Aorta (tissue), 5 donors: ENCODE data around the gene LILRA6. TPM values are rescaled to one million over a fixed set of nuclear protein-coding genes. Genes with fewer than 3 reads are reported as not detected.
"Not testable (repeated sequence)": the region's sequence is repeated elsewhere in the genome, so short reads cannot be mapped to it uniquely, and the experiment has no call there.

Source experiments
- ATAC-seq: fragments of 200-7000 bp; cut with Tn5 transposase; one replicate; pipeline ENCODE4 v1.9.1; 2022; ENCODE audit warnings: moderate library complexity; ENCODE audit not compliant: low FRiP score
- DNase-seq, 2 donors: peaks; one replicate each; pipeline ENCODE4 v3.0.0-alpha.2; 2020
- H3K27ac ChIP-seq, 2 donors: one replicate each; pipeline ENCODE4 v1.5.1; 2013; ENCODE audit warnings: low read length in 2 of 2, mild to moderate bottlenecking in 2 of 2, moderate library complexity in 2 of 2, control low read depth in 1 of 2, inconsistent platforms in 1 of 2, low read depth in 1 of 2
- H3K27me3 ChIP-seq, 2 donors: one replicate each; pipeline ENCODE4 v1.6.1; 2013; ENCODE audit warnings: control low read depth in 1 of 2, low read length in 1 of 2, mild to moderate bottlenecking in 1 of 2, moderate library complexity in 1 of 2; ENCODE audit not compliant: insufficient read depth in 2 of 2, control insufficient read depth in 1 of 2
- H3K36me3 ChIP-seq, 2 donors: one replicate each; pipeline ENCODE4 v1.6.1; 2013; ENCODE audit warnings: control low read depth in 1 of 2, low read length in 1 of 2, mild to moderate bottlenecking in 1 of 2; ENCODE audit not compliant: insufficient read depth in 2 of 2, control insufficient read depth in 1 of 2
- H3K4me1 ChIP-seq, 2 donors: one replicate each; pipeline ENCODE4 v1.6.1; 2013; ENCODE audit warnings: low read length in 2 of 2, control low read depth in 1 of 2, mild to moderate bottlenecking in 1 of 2, moderate library complexity in 1 of 2; ENCODE audit not compliant: insufficient read depth in 2 of 2, control insufficient read depth in 1 of 2
- H3K4me3 ChIP-seq, 2 donors: one replicate each; pipeline ENCODE4 v1.5.1; 2013; ENCODE audit warnings: low read length in 2 of 2, control low read depth in 1 of 2, mild to moderate bottlenecking in 1 of 2
- H3K9me3 ChIP-seq: one replicate; pipeline ENCODE4 v1.6.1; 2013; ENCODE audit warnings: mild to moderate bottlenecking, low read length; ENCODE audit not compliant: control insufficient read depth
- WGBS, 2 donors: extraction: QIAGEN DNeasy Blood & Tissue Kit; methylation state at CpG; one replicate each; pipeline ENCODE4 v1.1.7; 2013; 5-methylcytosine and 5-hydroxymethylcytosine counted together
- intact Hi-C, 2 donors: fragments of 100-400 bp; cut with DNase I; formaldehyde crosslinking; loops; one replicate each; pipeline versions ENCODE4 v1.14.2 to v1.15.0; 2022
- polyA plus RNA-seq, 2 donors: library from polyadenylated mRNA; stranded (reverse); fragments of 200-250 nt; gene quantifications; one replicate each; pipeline ENCODE4 v1.2.3, GENCODE V29; 2013
- total RNA-seq, 2 donors: library from RNA; stranded (reverse); fragmentation: NEBNext Ultra II Directional; extraction: Animal tissue kit (Norgen Biotek cat#: 25700); gene quantifications; one replicate each; pipeline ENCODE4 v1.2.1, GENCODE V29; 2021
- donor health status: healthy with polysubstance abuse.
- donor health status: Bipolar disorder and iron deficiency.
- donor health status: DM: no; HTN: no; CAD: no.
- donor health status: DM: no; HTN: no; CAD: no.
- donor health status: DM: yes; HTN: yes; CAD: no.

The LILRA6 gene
- total and polyA plus RNA-seq, 4 donors: 0.43 to 14.8 (median 9.0) TPM

DNA sequence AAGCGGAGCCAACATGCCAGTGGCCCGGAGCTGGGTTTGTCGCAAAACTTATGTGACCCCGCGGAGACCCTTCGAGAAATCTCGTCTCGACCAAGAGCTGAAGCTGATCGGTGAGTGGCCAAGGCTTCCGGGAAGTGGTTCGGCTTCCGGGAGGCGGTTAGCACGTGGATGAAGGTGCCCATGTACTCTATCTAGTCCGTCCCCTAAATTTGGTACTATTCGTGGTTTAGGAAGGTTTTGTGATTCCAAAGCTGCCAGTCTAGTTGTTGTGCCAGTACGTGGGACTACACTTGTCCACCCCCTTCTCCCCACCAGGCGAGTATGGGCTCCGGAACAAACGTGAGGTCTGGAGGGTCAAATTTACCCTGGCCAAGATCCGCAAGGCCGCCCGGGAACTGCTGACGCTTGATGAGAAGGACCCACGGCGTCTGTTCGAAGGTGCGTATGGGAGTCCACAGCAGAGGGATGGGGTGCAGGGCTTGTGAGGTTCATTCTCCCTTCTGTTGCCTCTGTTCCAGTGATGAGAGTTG lies 41.4 kb downstream of the LILRA6 start:
- ATAC-seq: no peak
- 2 to 4% methylated on average over 28 of the region's 28 CpGs for WGBS, 2 donors
- intact Hi-C loops: loop anchor here in 1 of 2 donors (2.0 to 5.0 kb wide), 2 partner anchors 34 to 64 kb away; partner anchors contain the start of gene CNOT3

DNA sequence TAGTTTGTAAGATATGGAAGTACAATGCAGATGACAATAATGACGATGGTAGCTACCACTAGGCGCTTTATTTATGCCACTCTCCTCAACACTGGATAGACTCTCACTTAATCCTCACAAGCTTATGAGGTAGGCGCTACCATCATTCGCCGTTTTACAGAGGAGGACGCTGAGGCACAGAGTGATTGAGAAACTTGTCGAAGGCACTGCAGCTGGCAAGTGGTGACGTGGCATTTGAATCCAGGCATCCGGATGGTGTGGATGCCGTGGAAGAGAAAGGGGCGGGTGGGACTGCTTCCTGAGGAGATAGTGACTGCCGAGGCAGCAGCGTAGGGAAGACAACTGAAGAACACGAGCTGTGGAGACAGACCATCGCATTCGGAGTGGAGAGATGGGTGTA lies 43.2 kb downstream of the LILRA6 start:
- WGBS, 2 donors: 93 to 94% methylated on average over 16 of the region's 16 CpGs
- Histone ChIP-seq H3K36me3 (peaks cover 0 to 3% of the 10 kb centered on the region in 2 donors), H3K9me3 (no peaks in the 10 kb centered on the region), H3K27me3 (no peaks in the 10 kb centered on the region), H3K4me3 (no peak overlapping the region), H3K27ac (no peak overlapping the region), H3K4me1 (no peaks in the 10 kb centered on the region)
- ATAC-seq: no peak
- intact Hi-C loops: loop anchor here in 1 of 2 donors (10.0 kb wide), 1 partner anchor 335 kb away; the partner anchor contains the start of gene MYADM
- DNase-seq: peak in 1 of 2 donors; percentile 47

More for the DNA sequence above, 41.4 kb downstream of the LILRA6 start:
- Histone ChIP-seq H3K9me3 (no peaks in the 10 kb centered on the region), H3K4me3 (peak overlapping the region; percentile 56 to 59), H3K27me3 (no peaks in the 10 kb centered on the region), H3K36me3 (peaks cover 0 to 3% of the 10 kb centered on the region in 2 donors), H3K4me1 (no peaks in the 10 kb centered on the region), H3K27ac (peak overlapping the region in 1 of 2 donors; percentile 81)
- peak in 1 of 2 donors; percentile 74 for DNase-seq

DNA sequence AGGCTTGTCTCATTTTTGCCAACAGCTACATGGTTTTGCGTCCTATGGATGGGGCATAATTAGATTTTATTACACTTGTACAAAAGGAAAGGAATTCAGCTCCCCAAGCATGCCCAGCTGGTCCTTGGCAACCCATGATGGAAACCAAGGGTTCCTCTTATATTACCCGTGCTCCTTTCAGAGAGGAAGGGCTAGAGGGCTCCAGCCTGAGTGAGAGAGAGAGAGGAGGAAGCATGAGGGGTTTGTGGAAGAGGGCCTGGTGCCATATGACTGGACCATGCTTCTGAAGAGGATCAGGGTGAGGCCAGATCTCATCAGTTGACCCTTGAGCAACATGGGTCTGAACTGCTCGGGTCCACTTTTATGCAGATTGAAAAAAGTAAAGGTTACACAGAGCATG lies 45.5 kb downstream of the LILRA6 start:
- ATAC-seq (no peak), DNase-seq (peak; percentile 14 to 43)
- intact Hi-C loops: loop anchor here in 1 of 2 donors (10.0 kb wide), 1 partner anchor 332 kb away; the partner anchor contains the start of gene MYADM
- Histone ChIP-seq H3K4me1 (no peaks in the 10 kb centered on the region), H3K36me3 (no peaks in the 10 kb centered on the region), H3K4me3 (no peak overlapping the region), H3K27ac (no peak overlapping the region), H3K9me3 (no peaks in the 10 kb centered on the region), H3K27me3 (no peaks in the 10 kb centered on the region)
- WGBS, 2 donors: 74 to 82% methylated on average over 3 of the region's 3 CpGs

DNA sequence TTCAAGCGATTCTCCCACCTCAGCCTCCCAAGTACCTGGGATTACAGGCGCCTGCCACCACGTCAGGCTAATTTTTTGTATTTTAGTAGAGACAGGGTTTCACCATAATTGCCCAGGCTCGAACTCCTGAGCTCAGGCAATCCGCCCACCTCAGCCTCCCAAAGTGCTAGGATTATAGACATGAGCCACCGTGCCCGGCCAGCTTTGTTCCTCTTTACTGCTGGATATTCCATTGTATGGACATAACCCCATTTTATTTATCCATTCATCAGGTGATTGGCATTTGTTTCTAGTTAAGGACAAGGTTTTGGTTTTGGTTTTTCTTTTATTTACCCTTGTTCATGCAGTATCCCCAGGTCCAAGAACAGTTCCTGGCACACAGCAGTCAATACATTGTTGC lies 46.1 kb downstream of the LILRA6 start:
- intact Hi-C loops: loop anchor here in 1 of 2 donors (10.0 kb wide), 1 partner anchor 332 kb away; the partner anchor contains the start of gene MYADM
- no peak overlapping the region for H3K27ac ChIP-seq
- WGBS, 2 donors: 95 to 96% methylated on average over 7 of the region's 7 CpGs

DNA sequence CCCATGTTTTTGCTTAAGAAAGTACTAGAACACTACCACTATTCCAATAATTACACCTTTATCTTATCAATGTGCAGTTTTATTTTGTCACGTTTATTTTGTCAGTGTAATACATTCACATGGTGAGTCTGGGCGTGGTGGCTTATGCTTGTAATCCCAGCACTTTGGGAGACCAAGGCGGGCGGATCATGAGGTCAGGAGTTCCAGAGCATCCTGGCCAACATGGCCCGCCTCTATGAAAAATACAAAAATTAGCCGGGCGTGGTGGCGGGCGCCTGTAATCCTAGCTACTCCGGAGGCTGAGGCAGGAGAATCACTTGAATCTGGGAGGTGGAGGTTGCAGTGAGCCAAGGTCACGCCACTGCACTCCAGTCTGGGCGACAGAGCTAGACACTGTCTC lies 48.1 kb downstream of the LILRA6 start:
- H3K4me3 ChIP-seq, H3K9me3 ChIP-seq, H3K4me1 ChIP-seq, DNase-seq, ATAC-seq, H3K27me3 ChIP-seq, H3K27ac ChIP-seq, H3K36me3 ChIP-seq: not testable (repeated sequence)
- WGBS, 2 donors: 92 to 93% methylated on average over 12 of the region's 12 CpGs
- intact Hi-C loops: loop anchor here (5.0 to 10.0 kb wide), 3 partner anchors 77 to 330 kb away; partner anchors contain the start of genes MYADM (in 2 of the 2), PRPF31 (in 1 of the 2) and TFPT (in 1 of the 2)

More for the DNA sequence above, 46.1 kb downstream of the LILRA6 start:
- peak; percentile 27 to 47 for DNase-seq
- Histone ChIP-seq H3K4me3 (no peak overlapping the region), H3K9me3 (no peaks in the 10 kb centered on the region), H3K36me3 (no peaks in the 10 kb centered on the region), H3K27me3 (no peaks in the 10 kb centered on the region), H3K4me1 (no peaks in the 10 kb centered on the region)
- ATAC-seq: no peak

DNA sequence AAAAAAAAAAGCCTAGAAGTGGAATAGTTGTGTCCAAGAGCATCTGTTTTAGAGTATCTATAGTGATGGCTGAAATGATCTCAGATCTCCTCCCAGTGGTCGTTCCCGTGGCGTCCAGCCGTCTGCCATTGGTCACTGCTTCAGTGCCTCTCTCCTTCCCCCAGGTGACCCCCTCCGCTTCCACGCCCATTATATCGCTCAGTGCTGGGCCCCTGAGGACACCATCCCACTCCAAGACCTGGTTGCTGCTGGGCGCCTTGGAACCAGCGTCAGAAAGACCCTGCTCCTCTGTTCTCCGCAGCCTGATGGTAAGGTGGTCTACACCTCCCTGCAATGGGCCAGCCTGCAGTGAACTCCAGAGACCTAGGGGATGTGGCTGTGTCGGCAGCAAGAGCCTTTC lies 49.6 kb downstream of the LILRA6 start:
- H3K4me3 ChIP-seq: no peak overlapping the region
- ATAC-seq (no peak), DNase-seq (peak in 1 of 2 donors; percentile 44)
- H3K9me3 ChIP-seq: no peaks in the 10 kb centered on the region
- no peaks in the 10 kb centered on the region for H3K36me3 ChIP-seq
- intact Hi-C loops: loop anchor here (5.0 to 10.0 kb wide), 3 partner anchors 76 to 328 kb away; partner anchors contain the start of genes MYADM (in 2 of the 2), PRPF31 (in 1 of the 2) and TFPT (in 1 of the 2)
- H3K27ac ChIP-seq: no peak overlapping the region
- 93 to 95% methylated on average over 11 of the region's 11 CpGs for WGBS, 2 donors
- no peaks in the 10 kb centered on the region for H3K27me3 ChIP-seq
- no peaks in the 10 kb centered on the region for H3K4me1 ChIP-seq

DNA sequence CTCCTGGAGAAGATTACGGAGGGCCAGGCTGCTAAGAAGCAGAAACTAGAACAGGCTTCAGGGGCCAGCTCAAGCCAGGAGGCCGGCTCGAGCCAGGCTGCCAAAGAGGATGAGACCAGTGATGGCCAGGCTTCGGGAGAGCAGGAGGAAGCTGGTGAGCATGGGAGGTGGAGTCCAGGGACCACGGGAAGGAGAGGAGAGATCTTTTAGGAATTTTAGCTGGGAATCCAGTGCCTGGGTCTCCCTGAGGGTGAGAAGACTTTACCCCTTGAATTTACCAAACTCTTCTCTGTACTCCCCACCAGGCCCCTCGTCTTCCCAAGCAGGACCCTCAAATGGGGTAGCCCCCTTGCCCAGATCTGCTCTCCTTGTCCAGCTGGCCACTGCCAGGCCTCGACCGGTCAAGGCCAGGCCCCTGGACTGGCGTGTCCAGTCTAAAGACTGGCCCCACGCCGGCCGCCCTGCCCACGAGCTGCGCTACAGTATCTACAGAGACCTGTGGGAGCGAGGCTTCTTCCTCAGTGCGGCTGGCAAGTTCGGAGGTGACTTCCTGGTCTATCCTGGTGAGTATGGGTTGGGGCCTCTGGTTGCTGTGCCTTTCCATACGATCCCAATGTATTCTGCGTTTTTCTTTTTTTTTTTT lies 50.7 kb downstream of the LILRA6 start:
- WGBS, 2 donors: 61 to 62% methylated on average over 19 of the region's 19 CpGs
- no peaks in the 10 kb centered on the region for H3K27me3 ChIP-seq
- intact Hi-C loops: loop anchor here (5.0 to 10.0 kb wide), 3 partner anchors 75 to 327 kb away; partner anchors contain the start of genes MYADM (in 2 of the 2), PRPF31 (in 1 of the 2) and TFPT (in 1 of the 2)
- no peaks in the 10 kb centered on the region for H3K4me1 ChIP-seq
- H3K36me3 ChIP-seq: no peaks in the 10 kb centered on the region
- H3K9me3 ChIP-seq: no peaks in the 10 kb centered on the region
- DNase-seq (peak; percentile 54 to 77), ATAC-seq (no peak)
- peak overlapping the region in 1 of 2 donors; percentile 56 for H3K27ac ChIP-seq
- H3K4me3 ChIP-seq: peak overlapping the region; percentile 42 to 54

DNA sequence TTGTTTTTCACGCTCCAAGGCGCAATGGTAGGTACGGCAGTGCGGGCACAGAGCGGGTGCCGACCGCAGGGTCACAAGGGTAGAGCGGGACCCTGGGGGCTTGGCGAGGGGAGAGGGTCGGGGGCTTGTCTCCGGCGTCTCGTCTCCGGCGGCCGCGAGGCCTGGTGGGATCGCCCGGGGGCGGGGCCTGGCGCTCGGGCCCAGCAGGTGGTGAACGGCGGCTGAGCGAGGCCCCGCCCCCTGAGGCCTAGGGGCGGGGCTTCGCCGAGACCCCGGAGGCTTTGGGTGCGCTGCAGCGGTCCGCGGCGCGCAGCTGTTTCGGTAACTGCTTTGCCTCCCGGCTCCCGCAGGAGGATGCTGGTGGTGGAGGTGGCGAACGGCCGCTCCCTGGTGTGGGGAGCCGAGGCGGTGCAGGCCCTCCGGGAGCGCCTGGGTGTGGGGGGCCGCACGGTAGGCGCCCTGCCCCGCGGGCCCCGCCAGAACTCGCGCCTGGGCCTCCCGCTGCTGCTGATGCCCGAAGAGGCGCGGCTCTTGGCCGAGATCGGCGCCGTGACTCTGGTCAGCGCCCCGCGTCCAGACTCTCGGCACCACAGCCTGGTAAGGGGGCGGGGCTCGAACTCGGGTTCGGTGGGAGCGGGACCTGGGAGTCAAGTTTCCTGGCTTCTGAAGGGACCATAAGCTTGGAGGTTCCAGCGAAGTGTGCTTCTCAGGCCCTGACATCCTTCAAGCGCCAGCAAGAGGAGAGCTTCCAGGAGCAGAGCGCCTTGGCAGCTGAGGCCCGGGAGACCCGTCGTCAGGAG lies 51.4 kb downstream of the LILRA6 start, which contains the start of gene TSEN34:
TSEN34 (plus strand) TSS at position 298 of the 800 bp plus-strand sequence; CDS start at position 355, 57 bp downstream.
- intact Hi-C loops: loop anchor here (5.0 to 10.0 kb wide), 3 partner anchors 74 to 326 kb away; partner anchors contain the start of genes MYADM (in 2 of the 2), PRPF31 (in 1 of the 2) and TFPT (in 1 of the 2)
- WGBS, 2 donors: 1% methylated on average over 70 to 77 of the region's 77 CpGs
- no peaks in the 10 kb centered on the region for H3K4me1 ChIP-seq
- no peaks in the 10 kb centered on the region for H3K36me3 ChIP-seq
- DNase-seq (peak; percentile 94), ATAC-seq (peak; percentile 65)
- peak within 1 kb of the TSS; percentile 42 to 54 for H3K4me3 ChIP-seq
- H3K27me3 ChIP-seq: no peaks in the 10 kb centered on the region
- no peaks in the 10 kb centered on the region for H3K9me3 ChIP-seq
- peak within 1 kb of the TSS; percentile 47 to 94 for H3K27ac ChIP-seq
